H1 (cell line): Measurements from ENCODE around the gene CLP1. TPM values are rescaled to one million over a fixed set of nuclear protein-coding genes. Genes with fewer than 3 reads are reported as not detected.
A peak's percentile ranks its signal among the peaks of the same experiment; 100 is the strongest.

ENCODE experiments used
- CTCF ChIA-PET: fragments of 300-600 bp; sonication (Branson Sonifier 250); formaldehyde crosslinking; loops from one replicate; lab custom pipeline; 2021; ENCODE audit not compliant: partially characterized antibody; lab: Charles Lee
- POLR2A ChIA-PET: fragments of 300-600 bp; sonication (Branson Sonifier 250); formaldehyde crosslinking; loops from one replicate; lab custom pipeline; 2021; ENCODE audit warnings: inconsistent platforms; ENCODE audit not compliant: partially characterized antibody; lab: Charles Lee
- DNase-seq, 2 experiments: peaks; one replicate each; pipeline versions ENCODE4 v3.0.0 to v3.0.0-alpha.2; 2010 to 2022; ENCODE audit warnings: low spot score in 2 of 2, low read depth in 1 of 2, mixed read lengths in 1 of 2
- FAIRE-seq: peaks from 2 replicates; lab custom pipeline; 2011; peaks lifted over from hg19 to GRCh38; lab: Jason Lieb, UNC
- H2AFZ ChIP-seq: 2 replicates; pipeline ENCODE4 v1.8.1; 2012; ENCODE audit warnings: low read length, inconsistent platforms
- H2AK5ac ChIP-seq: 2 replicates; pipeline ENCODE4 v1.6.1; 2013; ENCODE audit warnings: low read depth, low read length
- H2BK120ac ChIP-seq: replicated peaks from 2 replicates; pipeline ENCODE3; 2013; ENCODE audit warnings: low read depth, low read length, inconsistent platforms
- H2BK12ac ChIP-seq: 2 replicates; pipeline ENCODE4 v1.6.1; 2013; ENCODE audit warnings: low read depth, low read length
- H2BK15ac ChIP-seq: 2 replicates; pipeline ENCODE4 v1.6.1; 2013; ENCODE audit warnings: low read length
- H2BK20ac ChIP-seq: 2 replicates; pipeline ENCODE4 v1.6.1; 2013; ENCODE audit warnings: low read length
- H2BK5ac ChIP-seq: 2 replicates; pipeline ENCODE4 v1.6.1; 2013; ENCODE audit warnings: low read depth, low read length
- H3K14ac ChIP-seq: 2 replicates; pipeline ENCODE4 v1.6.1; 2013; ENCODE audit warnings: inconsistent platforms; ENCODE audit not compliant: insufficient read length
- H3K18ac ChIP-seq: 2 replicates; pipeline ENCODE4 v1.6.1; 2013; ENCODE audit warnings: low read length; ENCODE audit errors: extremely low read depth
- H3K23ac ChIP-seq: 2 replicates; pipeline ENCODE4 v1.6.1; 2013; ENCODE audit warnings: inconsistent platforms; ENCODE audit not compliant: insufficient read length
- H3K23me2 ChIP-seq: 2 replicates; pipeline ENCODE4 v1.6.1; 2013; ENCODE audit warnings: low read depth, low read length
- H3K27ac ChIP-seq: 2 replicates; pipeline ENCODE4 v1.6.1; 2011; ENCODE audit warnings: low read depth, low read length, inconsistent platforms
- H3K27me3 ChIP-seq, 4 experiments: replicated peaks in 1 of 4; 1 replicate in 1 of 4; 2 replicates in 3 of 4; pipeline versions ENCODE4 v1.6.1 to v1.8.1; 2011 to 2013; ENCODE audit warnings: low read length in 3 of 4, mild to moderate bottlenecking in 3 of 4, inconsistent platforms in 2 of 4, mixed read lengths in 2 of 4, moderate library complexity in 1 of 4; ENCODE audit not compliant: control insufficient read depth in 3 of 4, insufficient read depth in 3 of 4; ENCODE audit errors: extremely low read depth in 1 of 4
- H3K36me3 ChIP-seq, 4 experiments: 2 replicates each; pipeline versions ENCODE4 v1.6.1 to v1.8.1; 2011 to 2013; ENCODE audit warnings: mild to moderate bottlenecking in 4 of 4, low read length in 3 of 4, moderate library complexity in 2 of 4, control low read depth in 1 of 4, inconsistent platforms in 1 of 4; ENCODE audit not compliant: insufficient read depth in 4 of 4, control insufficient read depth in 2 of 4
- H3K4ac ChIP-seq: replicated peaks from 2 replicates; pipeline ENCODE3; 2013; ENCODE audit warnings: low read length, low read depth, mixed read lengths, inconsistent platforms; ENCODE audit not compliant: insufficient read length
- H3K4me1 ChIP-seq, 4 experiments: replicated peaks in 1 of 4; 1 replicate in 1 of 4; 2 replicates in 3 of 4; pipeline versions ENCODE4 v1.6.1 to v1.8.1; 2011 to 2013; ENCODE audit warnings: low read length in 3 of 4, inconsistent platforms in 2 of 4, mixed read lengths in 1 of 4; ENCODE audit not compliant: insufficient read depth in 4 of 4, control insufficient read depth in 3 of 4
- H3K4me2 ChIP-seq, 2 experiments: 2 replicates each; pipeline versions ENCODE4 v1.6.1 to v1.8.1; 2011 to 2013; ENCODE audit warnings: low read depth in 2 of 2, low read length in 2 of 2, control low read depth in 1 of 2, inconsistent platforms in 1 of 2, mild to moderate bottlenecking in 1 of 2; ENCODE audit not compliant: insufficient read depth in 1 of 2
- H3K4me3 ChIP-seq, 4 experiments: fragments of 200-600, 300-600 bp in 1 of 4; sonication (generic), shearing (Covaris generic), sonication (Bioruptor Twin) in 1 of 4; 2 replicates each; pipeline versions ENCODE4 v1.5.1 to v1.8.1; 2011 to 2016; ENCODE audit warnings: low read length in 4 of 4, low read depth in 3 of 4, control low read depth in 2 of 4, inconsistent platforms in 2 of 4, mild to moderate bottlenecking in 2 of 4, mixed read lengths in 1 of 4, moderate library complexity in 1 of 4; ENCODE audit not compliant: insufficient read depth in 2 of 4; ENCODE audit errors: extremely low read depth in 1 of 4
- H3K56ac ChIP-seq: replicated peaks from 2 replicates; pipeline ENCODE3; 2013; ENCODE audit warnings: low read depth, mild to moderate bottlenecking, mixed read lengths, low read length, inconsistent platforms; ENCODE audit not compliant: insufficient read length
- H3K79me1 ChIP-seq: 2 replicates; pipeline ENCODE4 v1.6.1; 2013; ENCODE audit warnings: low read depth, low read length, control low read depth
- H3K79me2 ChIP-seq, 2 experiments: 2 replicates each; pipeline versions ENCODE4 v1.6.1 to v1.8.1; 2012 to 2013; ENCODE audit warnings: low read length in 2 of 2, mild to moderate bottlenecking in 2 of 2, inconsistent platforms in 1 of 2; ENCODE audit not compliant: insufficient read depth in 2 of 2, control insufficient read depth in 1 of 2
- H3K9ac ChIP-seq, 4 experiments: replicated peaks in 1 of 4; 1 replicate in 1 of 4; 2 replicates in 3 of 4; pipeline versions ENCODE4 v1.6.1 to v1.8.1; 2011 to 2013; ENCODE audit warnings: low read depth in 3 of 4, low read length in 3 of 4, control low read depth in 2 of 4, mild to moderate bottlenecking in 2 of 4, moderate library complexity in 2 of 4, inconsistent platforms in 1 of 4; ENCODE audit errors: extremely low read depth in 1 of 4
- H3K9me3 ChIP-seq, 2 experiments: 2 replicates each; pipeline versions ENCODE4 v1.6.1 to v1.8.1; 2012 to 2013; ENCODE audit warnings: mild to moderate bottlenecking in 2 of 2, moderate library complexity in 2 of 2, control low read depth in 1 of 2, inconsistent platforms in 1 of 2, low read depth in 1 of 2, low read length in 1 of 2, mixed read lengths in 1 of 2; ENCODE audit not compliant: insufficient read depth in 2 of 2
- H4K20me1 ChIP-seq, 2 experiments: replicated peaks in 1 of 2; 2 replicates each; pipeline versions ENCODE3 to v1.8.1; 2011 to 2013; ENCODE audit warnings: inconsistent platforms in 2 of 2, low read length in 2 of 2, mild to moderate bottlenecking in 1 of 2; ENCODE audit not compliant: insufficient read depth in 2 of 2, control insufficient read depth in 1 of 2
- H4K5ac ChIP-seq: 2 replicates; pipeline ENCODE4 v1.6.1; 2013; ENCODE audit warnings: low read length, low read depth, mixed read lengths, inconsistent platforms; ENCODE audit not compliant: insufficient read length
- H4K8ac ChIP-seq: 2 replicates; pipeline ENCODE4 v1.8.0; 2013; ENCODE audit warnings: mild to moderate bottlenecking, moderate library complexity, low read length, inconsistent platforms; ENCODE audit not compliant: insufficient read depth; ENCODE audit errors: extremely low read depth
- H4K91ac ChIP-seq: replicated peaks from 2 replicates; pipeline ENCODE3; 2013; ENCODE audit warnings: low read length, mixed read lengths, inconsistent platforms; ENCODE audit not compliant: insufficient read length
- ATF2 ChIP-seq: IDR thresholded peaks from 2 replicates; pipeline ENCODE4 v1.6.1; 2012; ENCODE audit warnings: low read length, inconsistent platforms
- POLR2A ChIP-seq, 2 experiments: IDR thresholded peaks; 1 replicate in 1 of 2; 2 replicates in 1 of 2; pipeline ENCODE4 v1.6.1; 2011; ENCODE audit warnings: low read depth in 2 of 2, low read length in 2 of 2, mild to moderate bottlenecking in 2 of 2; ENCODE audit errors: control extremely low read depth in 1 of 2
- SP4 ChIP-seq: IDR thresholded peaks from 2 replicates; pipeline ENCODE4 v1.6.1; 2012; ENCODE audit warnings: low read length, inconsistent platforms
- TAF7 ChIP-seq: optimal IDR thresholded peaks from 2 replicates; pipeline ENCODE3; 2011; ENCODE audit warnings: low read depth, mild to moderate bottlenecking, inconsistent platforms, low read length, moderate library complexity, borderline replicate concordance
- WGBS, 2 experiments: shearing (Covaris generic) in 1 of 2; methylation state at CpG; one replicate each; pipeline versions ENCODE4 v1.1.6 to v1.1.7; 2013 to 2015; ENCODE audit warnings: low lambda C conversion rate in 2 of 2, mixed read lengths in 2 of 2, inconsistent platforms in 1 of 2, low coverage in 1 of 2, missing lambda C conversion rate in 1 of 2; ENCODE audit not compliant: insufficient replicate concordance in 2 of 2, insufficient coverage in 1 of 2, insufficient read length in 1 of 2; ENCODE audit errors: extremely low coverage in 1 of 2, missing lambda C conversion rate in 1 of 2; 5-methylcytosine and 5-hydroxymethylcytosine counted together
- polyA plus RNA-seq, 7 experiments: library from polyadenylated mRNA; depleted of rRNA in 3 of 7; stranded (reverse) in 5 of 7; unstranded in 2 of 7; fragments of >200 nt in 5 of 7; fragments of 200-250 nt in 2 of 7; gene quantifications; 1 replicate in 5 of 7; 2 replicates in 1 of 7; 4 replicates in 1 of 7; pipeline versions ENCODE4 v1.2.1 to v1.2.3, GENCODE V29; 2011 to 2013; ENCODE audit warnings: missing spikeins in 2 of 7, mixed read lengths in 2 of 7
- total RNA-seq: library from RNA; stranded (reverse); fragmentation: NEBNext Ultra II Directional; extraction: Animal tissue kit (Norgen Biotek cat#: 25700); gene quantifications from 2 replicates; pipeline ENCODE4 v1.2.1, GENCODE V29; 2021

The CLP1 gene
- total and polyA plus RNA-seq, 2 of the 8 experiments (the other 6 are each of a cell fraction or from before 2014, with no cell fraction given): 29.4 to 29.9 TPM

DNA sequence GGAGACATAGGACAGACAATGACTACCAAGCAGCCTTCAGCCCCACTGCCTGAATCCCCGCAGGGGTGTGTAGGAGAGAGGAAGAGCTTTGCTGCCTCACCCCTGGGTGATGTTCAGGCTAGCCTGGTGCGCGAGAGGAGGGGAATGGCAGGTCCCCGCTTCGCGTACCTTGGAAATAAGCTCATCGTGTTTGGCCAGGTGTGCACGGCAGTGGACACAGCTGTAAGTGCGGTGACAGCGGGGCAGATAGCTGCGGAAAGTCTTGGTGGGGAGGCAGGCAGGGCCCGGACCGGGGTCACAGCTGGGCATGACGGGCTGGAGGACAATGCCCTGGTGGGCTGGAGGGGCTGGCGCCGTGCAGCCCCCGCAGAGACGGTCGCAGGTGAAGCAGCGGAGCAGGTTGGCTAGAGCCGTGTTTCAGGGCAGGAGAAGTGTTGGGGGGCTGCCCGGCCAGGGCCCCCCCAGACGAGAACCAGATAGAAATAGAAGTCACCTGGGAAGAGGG lies 10.7 kb upstream of the CLP1 start:
- Histone ChIP-seq H3K23ac (no peak overlapping the region), H4K5ac (no peak overlapping the region), H3K4me1 (peaks cover 32 to 55% (median 37%) of the 10 kb centered on the region in 4 experiments), H2BK12ac (no peak overlapping the region), H2AK5ac (no peak overlapping the region), H3K4me3 (peak overlapping the region in 3 of 4 experiments; percentile 45 to 65 (median 56); a peak in 5 of 8 replicates), H3K27ac (peak overlapping the region; percentile 47; the same call in 1 of the 2 replicates), H2BK120ac (no peak overlapping the region), H2BK5ac (peak overlapping the region; percentile 57), H3K14ac (no peak overlapping the region), H3K27me3 (peaks cover 0 to 4% (median 1%) of the 10 kb centered on the region in 4 experiments; a peak in 3 of 7 replicates), H3K4ac (no peak overlapping the region), H3K18ac (no peak overlapping the region; the same call in 1 of the 2 replicates), H3K9ac (peak overlapping the region in 3 of 4 experiments; percentile 6 to 38 (median 26); a peak in 2 of 7 replicates), H4K91ac (no peak overlapping the region), H3K23me2 (peaks cover 28% of the 10 kb centered on the region), H3K56ac (peak overlapping the region; percentile 62), H4K20me1 (peaks cover 20 to 31% of the 10 kb centered on the region in 2 experiments), H3K79me2 (peaks cover 0 to 6% of the 10 kb centered on the region in 2 experiments; a peak in 2 of 4 replicates), H3K36me3 (peaks cover 1 to 8% (median 3%) of the 10 kb centered on the region in 4 experiments; a peak in 5 of 8 replicates), H3K4me2 (peak overlapping the region; percentile 92 to 95), H4K8ac (peak overlapping the region; percentile 41; the same call in 1 of the 2 replicates), H3K79me1 (no peaks in the 10 kb centered on the region; the same call in 1 of the 2 replicates), H2BK20ac (no peak overlapping the region), H2BK15ac (no peak overlapping the region), H2AFZ (no peak overlapping the region), H3K9me3 (no peaks in the 10 kb centered on the region)
- FAIRE-seq: no peak
- 4% methylated on average over 23 of the region's 23 CpGs; no CpG with 5 or more reads in 1 of the 2 experiments for WGBS, 2 experiments
- peak in 1 of 2 experiments; percentile 76 for DNase-seq
- POLR2A ChIA-PET: interaction anchor here (0.7 to 29.6 kb wide), 30 partner anchors 6 to 334 kb away, joined by 3 to 1546 read pairs (median 4); partner anchors contain the start of genes CLP1, CTNND1, MED19 and RTN4RL2
- CTCF ChIA-PET: interaction anchor here (0.5 to 14.3 kb wide), 4 partner anchors 13 to 87 kb away, joined by 3 to 357 read pairs (median 144); partner anchors contain the start of genes SERPING1 and UBE2L6
- TF ChIP-seq POLR2A (IDR thresholded peaks at IDR 0.05; ENCODE audit: control extremely low read depth in 1 of 2, low read depth in 2 of 2, low read length in 2 of 2) (peak; percentile 44 to 53; a peak in 2 of 3 replicates), ATF2 (0 out of 2 replicates have a peak, but pooled peaks have one; percentile 21), SP4 (peak; percentile 75; the same call in 1 of the 2 replicates), TAF7 (peak; percentile 54)
